DOHH2 (cell line): ENCODE results near the gene DOCK10.

Experiments used
- CTCF ChIP-seq: fragments of 200-600 bp; sonication (generic); IDR thresholded peaks from one replicate; pipeline ENCODE4 v1.5.1; 2014; ENCODE audit warnings: antibody characterized with exemption, mild to moderate bottlenecking, low read depth, low read length; ENCODE audit not compliant: poor library complexity, severe bottlenecking
- EZH2phosphoT487 ChIP-seq: fragments of 200-600 bp; sonication (generic); IDR thresholded peaks from 2 replicates; pipeline ENCODE4 v1.6.1; 2017; ENCODE audit warnings: borderline replicate concordance, mild to moderate bottlenecking, antibody characterized with exemption, low read length, moderate library complexity, mixed read lengths

GRCh38 chr2:225008179-225008856 is 34.0 kb downstream of the DOCK10 start:
- TF ChIP-seq CTCF (no peak), EZH2phosphoT487 (no peak)
